ENCODE data around the gene FCAMR. TPM values are rescaled to one million over a fixed set of nuclear protein-coding genes. Genes with fewer than 3 reads are reported as not detected.

The FCAMR gene
- total and polyA plus RNA-seq, 2 of the 4 experiments (the other 2 are of a cell fraction), result not detected

- no peak overlapping the region for H3K27ac ChIP-seq (ENCODE audit: insufficient read depth, low read length)
- in situ Hi-C loops (cut with MboI; ENCODE audit: low sequenced_read_pairs), result no loop called here
- no peak overlapping the region for H3K9ac ChIP-seq (ENCODE audit: low read depth, low read length)
- H3K79me1 ChIP-seq (ENCODE audit: low read depth in 1 of 2, low read length in 2 of 2), result no peaks in the 10 kb centered on the region
- dilution Hi-C loops (cut with HindIII; ENCODE audit: low sequenced_read_pairs, unreplicated experiment), result no loop called here
- H3K4ac ChIP-seq (ENCODE audit: low read depth, low read length), result no peak overlapping the region
- no peak for ATAC-seq (ENCODE audit: low read depth)
- H3K36me3 ChIP-seq (ENCODE audit: control insufficient read depth, insufficient read depth, low read length), result no peaks in the 10 kb centered on the region
- no peak overlapping the region for H2AK9ac ChIP-seq (replicated peaks; ENCODE audit: low read depth, low read length, poor library complexity)
- H2BK5ac ChIP-seq (ENCODE audit: low read depth, low read length, poor library complexity, severe bottlenecking), result no peak overlapping the region
- no peaks in the 10 kb centered on the region for H3K9me3 ChIP-seq (ENCODE audit: control insufficient read depth, insufficient read depth, low read length)
- WGBS, 2 experiments (ENCODE audit: extremely low coverage in 2 of 2, insufficient read length in 1 of 2), result 77% methylated on average over 5 of the region's 7 CpGs; no CpG with 5 or more reads in 1 of the 2 experiments
- H2AFZ ChIP-seq (replicated peaks; ENCODE audit: low read length, poor library complexity), result no peak overlapping the region
- H2AK5ac ChIP-seq (ENCODE audit: low read depth, low read length), result no peak overlapping the region
- no peaks in the 10 kb centered on the region for H3K9me1 ChIP-seq (ENCODE audit: insufficient read depth, low read length)
- DNase-seq, result no peak
- no peak overlapping the region for H3K18ac ChIP-seq (ENCODE audit: low read depth, low read length)
- no peak overlapping the region for H4K8ac ChIP-seq (ENCODE audit: low read depth in 2 of 2, low read length in 2 of 2)
- no peak overlapping the region for H3K14ac ChIP-seq (replicated peaks; ENCODE audit: low read depth, low read length)
- no peak overlapping the region for H2BK120ac ChIP-seq (ENCODE audit: low read depth, low read length)
- no peak overlapping the region for H3K4me2 ChIP-seq (ENCODE audit: low read depth, low read length)
- H4K5ac ChIP-seq (ENCODE audit: low read depth, low read length), result no peak overlapping the region
- ChIA-PET POLR2A (ENCODE audit: unreplicated experiment) (no interaction called here), CTCF (interaction anchor here (1.1 kb wide), 1 partner anchor 94 kb away, joined by 3 read pairs; no protein-coding TSS in a partner anchor)
- no peak overlapping the region for H4K91ac ChIP-seq (ENCODE audit: insufficient read depth, low read depth, low read length)
- no TSS peak for BruUV-seq (replicated peaks)
- no peak overlapping the region for H3K4me3 ChIP-seq (ENCODE audit: insufficient read depth, low read depth, low read length)
- TF ChIP-seq RAD21 (IDR thresholded peaks at IDR 0.05; ENCODE audit: low read length) (no peak), BHLHE40 (IDR thresholded peaks at IDR 0.05; ENCODE audit: low read depth, low read length) (no peak), MAFK (IDR thresholded peaks at IDR 0.05; ENCODE audit: low read depth, low read length) (no peak), ELK1 (IDR thresholded peaks at IDR 0.05; ENCODE audit: borderline replicate concordance, low read depth, low read length) (no peak), NFE2L2 (IDR thresholded peaks at IDR 0.05; ENCODE audit: low read depth, low read length) (no peak), RFX5 (IDR thresholded peaks at IDR 0.05; ENCODE audit: low read depth, low read length) (no peak), SMC3 (IDR thresholded peaks at IDR 0.05; ENCODE audit: low read depth, low read length) (no peak), MAZ (IDR thresholded peaks at IDR 0.05; ENCODE audit: borderline replicate concordance, low read depth, low read length) (no peak), CTCF (conservative IDR thresholded peaks at IDR 0.05; ENCODE audit: low read depth, low read length) (no peak), CHD1 (IDR thresholded peaks at IDR 0.05; ENCODE audit: low read depth, low read length) (no peak), MXI1 (IDR thresholded peaks at IDR 0.05; ENCODE audit: borderline replicate concordance, low read depth, low read length) (no peak), CEBPB (IDR thresholded peaks at IDR 0.05; ENCODE audit: low read depth, low read length) (no peak), FOS (IDR thresholded peaks at IDR 0.05; ENCODE audit: low read depth, low read length) (no peak), POLR2A (IDR thresholded peaks at IDR 0.05; ENCODE audit: low read depth, low read length) (no peak), RCOR1 (IDR thresholded peaks at IDR 0.05; ENCODE audit: insufficient replicate concordance, low read length) (no peak), USF2 (IDR thresholded peaks at IDR 0.05; ENCODE audit: low read depth, low read length) (no peak)
- intact Hi-C loops (cut with micrococcal nuclease), result no loop called here
- no peaks in the 10 kb centered on the region for H4K20me1 ChIP-seq (ENCODE audit: insufficient read depth, low read length)
- H3K56ac ChIP-seq (ENCODE audit: extremely low read depth, insufficient read depth, low read length), result no peak overlapping the region
- no peak overlapping the region for H2BK20ac ChIP-seq (ENCODE audit: low read depth, low read length)
- H3K23ac ChIP-seq (ENCODE audit: low read depth, low read length), result no peak overlapping the region
- no peaks in the 10 kb centered on the region for H3K4me1 ChIP-seq (ENCODE audit: control insufficient read depth, insufficient read depth, low read length)
- H2BK15ac ChIP-seq (ENCODE audit: low read depth, low read length), result no peak overlapping the region
- H3K27me3 ChIP-seq (ENCODE audit: control insufficient read depth, insufficient read depth, low read length), result peaks cover 41% of the 10 kb centered on the region
Observed at GRCh38 chr1:206978259-206978658, 8.0 kb upstream of the FCAMR start.

Measured in IMR-90 (cell line).